HCT116 (cell line): Measurements from ENCODE around the gene CPA5. TPM values are rescaled to one million over a fixed set of nuclear protein-coding genes. Genes with fewer than 3 reads are reported as not detected.

Experiments
- ATAC-seq: fragments of 200-7000 bp; cut with Tn5 transposase; 2 replicates; pipeline ENCODE4 v1.9.1; 2020; ENCODE audit warnings: mild to moderate bottlenecking, moderate library complexity
- BruUV-seq: library from RNA; stranded (reverse); fragments of 400-500 nt; replicated peaks from 2 replicates; lab custom pipeline; 2021; lab: Mats Ljungman, UMichigan
- CTCF ChIA-PET: fragments of 300-600 bp; sonication (Branson Sonifier 250); formaldehyde crosslinking; loops from one replicate; lab custom pipeline; 2021; ENCODE audit warnings: antibody characterized with exemption; lab: Charles Lee
- POLR2A ChIA-PET: fragments of 300-600, 350-600 bp; sonication (Branson Sonifier 250); formaldehyde crosslinking; loops from one replicate; lab custom pipeline; 2021; ENCODE audit warnings: antibody characterized with exemption; lab: Charles Lee
- RAD21 ChIA-PET, 2 experiments: fragments of 300-600 bp; sonication (Branson Sonifier 250); formaldehyde crosslinking; loops; one replicate each; lab custom pipeline; 2023; ENCODE audit warnings: low total read pairs in 2 of 2; ENCODE audit not compliant: uncharacterized antibody in 2 of 2, unreplicated experiment in 2 of 2, low non-redundant PET in 1 of 2; lab: Charles Lee
- DNase-seq: peaks from one replicate; pipeline ENCODE4 v3.0.0-alpha.2; 2010; ENCODE audit warnings: low read depth, low spot score
- H2AFZ ChIP-seq: fragments of 200-600 bp; shearing (Covaris generic), sonication (generic); 2 replicates; pipeline ENCODE4 v1.6.1; 2017; ENCODE audit warnings: low read depth, mixed run types, mixed read lengths, antibody characterized with exemption, low read length; ENCODE audit not compliant: poor library complexity, severe bottlenecking
- H3K27ac ChIP-seq: 2 replicates; pipeline ENCODE4 v1.5.1; 2012; ENCODE audit warnings: low read depth, low read length
- H3K27me3 ChIP-seq: fragments of 200-600 bp; sonication (generic); 2 replicates; pipeline ENCODE4 v1.6.1; 2016; ENCODE audit warnings: mixed run types, low read length, mixed read lengths; ENCODE audit not compliant: insufficient read depth
- H3K36me3 ChIP-seq, 2 experiments: fragments of 200-500 bp in 1 of 2; fragments of 200-600 bp in 1 of 2; sonication (Bioruptor generic) in 1 of 2; sonication (generic) in 1 of 2; 2 replicates each; pipeline versions ENCODE4 v1.5.1 to v1.6.1; 2014 to 2016; ENCODE audit warnings: low read length in 2 of 2, inconsistent platforms in 1 of 2, mixed read lengths in 1 of 2, mixed run types in 1 of 2; ENCODE audit not compliant: insufficient read depth in 2 of 2, control insufficient read depth in 1 of 2
- H3K4me1 ChIP-seq, 2 experiments: fragments of 200-600 bp in 1 of 2; sonication (generic) in 1 of 2; 2 replicates each; pipeline versions ENCODE4 v1.5.1 to v1.6.1; 2012 to 2017; ENCODE audit warnings: low read length in 2 of 2, inconsistent platforms in 1 of 2, mild to moderate bottlenecking in 1 of 2, mixed read lengths in 1 of 2, mixed run types in 1 of 2, moderate library complexity in 1 of 2; ENCODE audit not compliant: insufficient read depth in 2 of 2, control insufficient read depth in 1 of 2
- H3K4me2 ChIP-seq: fragments of 200-600 bp; sonication (generic); 2 replicates; pipeline ENCODE4 v1.6.1; 2017; ENCODE audit warnings: mixed run types, low read length, mixed read lengths
- H3K4me3 ChIP-seq, 2 experiments: fragments of 200-600 bp in 1 of 2; sonication (generic) in 1 of 2; replicated peaks in 1 of 2; 2 replicates each; pipeline ENCODE4 v1.5.1; 2011 to 2016; ENCODE audit warnings: low read length in 2 of 2, control low read depth in 1 of 2, low read depth in 1 of 2, mild to moderate bottlenecking in 1 of 2, mixed read lengths in 1 of 2, mixed run types in 1 of 2
- H3K79me2 ChIP-seq: fragments of 200-600 bp; sonication (generic); 2 replicates; pipeline ENCODE4 v1.6.1; 2017; ENCODE audit warnings: mild to moderate bottlenecking, mixed run types, low read length, moderate library complexity, mixed read lengths; ENCODE audit not compliant: insufficient read depth
- H3K9ac ChIP-seq: fragments of 200-600 bp; sonication (generic); 2 replicates; pipeline ENCODE4 v1.6.1; 2016; ENCODE audit warnings: low read length, mixed read lengths
- H3K9me2 ChIP-seq: fragments of 200-600 bp; sonication (generic), shearing (Covaris generic); 2 replicates; pipeline ENCODE4 v1.6.1; 2017; ENCODE audit warnings: mixed run types, mild to moderate bottlenecking, moderate library complexity; ENCODE audit not compliant: insufficient read depth
- H3K9me3 ChIP-seq, 2 experiments: fragments of 200-500 bp in 1 of 2; fragments of 200-600 bp in 1 of 2; sonication (Bioruptor generic) in 1 of 2; sonication (generic) in 1 of 2; 2 replicates each; pipeline ENCODE4 v1.6.1; 2014 to 2017; ENCODE audit warnings: low read length in 2 of 2, mixed read lengths in 2 of 2, inconsistent platforms in 1 of 2, low read depth in 1 of 2, mild to moderate bottlenecking in 1 of 2, mixed run types in 1 of 2, moderate library complexity in 1 of 2; ENCODE audit not compliant: control insufficient read depth in 1 of 2, insufficient read depth in 1 of 2
- H4K20me1 ChIP-seq: fragments of 200-600 bp; sonication (generic), shearing (Covaris generic); 2 replicates; pipeline ENCODE4 v1.6.1; 2017; ENCODE audit warnings: mixed run types, mild to moderate bottlenecking, moderate library complexity; ENCODE audit not compliant: insufficient read depth
- CEBPB ChIP-seq: IDR thresholded peaks from 2 replicates; pipeline ENCODE4 v1.6.1; 2012; ENCODE audit warnings: low read depth
- CTCF ChIP-seq, 3 experiments: fragments of 200-600 bp in 1 of 3; sonication (generic) in 1 of 3; IDR thresholded peaks in 2 of 3; conservative IDR thresholded peaks in 1 of 3; 2 replicates each; pipeline ENCODE4 v1.5.1; 2012 to 2017; ENCODE audit warnings: low read depth in 2 of 3, low read length in 2 of 3, antibody characterized with exemption in 1 of 3, borderline replicate concordance in 1 of 3, control low read depth in 1 of 3, mild to moderate bottlenecking in 1 of 3, mixed read lengths in 1 of 3, mixed run types in 1 of 3, moderate library complexity in 1 of 3; ENCODE audit not compliant: insufficient read depth in 1 of 3
- EGR1 ChIP-seq: IDR thresholded peaks from 2 replicates; pipeline ENCODE4 v1.6.1; 2012; ENCODE audit warnings: low read depth
- ELF1 ChIP-seq: IDR thresholded peaks from 2 replicates; pipeline ENCODE4 v1.6.1; 2012; ENCODE audit warnings: low read depth, borderline replicate concordance
- EZH2phosphoT487 ChIP-seq: fragments of 200-600 bp; IDR thresholded peaks from 2 replicates; pipeline ENCODE4 v1.6.1; 2018; ENCODE audit warnings: antibody characterized with exemption, borderline replicate concordance
- SRF ChIP-seq: IDR thresholded peaks from 2 replicates; pipeline ENCODE4 v1.6.1; 2012; ENCODE audit warnings: low read depth
- intact Hi-C: fragments of 100-400 bp; cut with micrococcal nuclease; formaldehyde crosslinking; loops from 2 replicates; pipeline ENCODE4 v1.10.0; 2022
- total RNA-seq: library from RNA; stranded (reverse); gene quantifications from one replicate; pipeline ENCODE4 v1.2.1, GENCODE V29; 2021; ENCODE audit not compliant: unreplicated experiment

Gene CPA5
- total RNA-seq, 1 experiment from 2014 or later, result not detected

- POLR2A ChIA-PET, result no interaction called here
- peak; percentile 10; the same call in 1 of the 2 replicates for ATAC-seq
These were observed 24.6 kb downstream of the CPA5 start for GRCh38 chr7:130369110-130369711.

More at GRCh38 chr7:130369110-130369711, 24.6 kb downstream of the CPA5 start:
- peak overlapping the region; percentile 28 for H3K4me2 ChIP-seq
- RAD21 ChIA-PET, result no interaction called here
- H3K36me3 ChIP-seq, result no peaks in the 10 kb centered on the region
- no peak overlapping the region for H3K27ac ChIP-seq
- no peaks in the 10 kb centered on the region for H3K79me2 ChIP-seq
- peaks cover 17 to 48% of the 10 kb centered on the region in 2 experiments for H3K4me1 ChIP-seq
- H3K9ac ChIP-seq, result no peak overlapping the region
- BruUV-seq, result no TSS peak
- DNase-seq, result no peak
- H3K9me2 ChIP-seq, result no peaks in the 10 kb centered on the region
- TF ChIP-seq SRF, result no peak
- TF ChIP-seq ELF1, result no peak
- TF ChIP-seq EZH2phosphoT487, result no peak
- no peak for TF ChIP-seq EGR1
- no peak for TF ChIP-seq CTCF (IDR thresholded peaks at IDR 0.05 in 2 of 3, conservative IDR thresholded peaks at IDR 0.05 in 1 of 3; ENCODE audit: borderline replicate concordance in 1 of 3, insufficient read depth in 1 of 3, low read depth in 2 of 3, low read length in 2 of 3)
- no peak for TF ChIP-seq CEBPB
- H2AFZ ChIP-seq, result no peak overlapping the region
- no peaks in the 10 kb centered on the region for H3K27me3 ChIP-seq
- CTCF ChIA-PET, result no interaction called here
- H4K20me1 ChIP-seq, result no peaks in the 10 kb centered on the region
- H3K4me3 ChIP-seq, result no peak overlapping the region
- intact Hi-C loops, result no loop called here
- no peaks in the 10 kb centered on the region for H3K9me3 ChIP-seq
